HG03571 (cell line): Measurements from ENCODE around the gene NEUROD2.
A peak's percentile ranks its signal among the peaks of the same experiment; 100 is the strongest.

Source experiments
- ATAC-seq: cut with Tn5 transposase; IDR thresholded peaks from one replicate; pipeline ENCODE4 v1.9.1; 2021; ENCODE audit not compliant: unreplicated experiment

Gene NEUROD2

GRCh38 chr17:39607851-39608130, at the start of gene NEUROD2:
Gene NEUROD2, minus strand, starts transcription at chr17:39607920. Its CDS starts 1,321 bp downstream, at chr17:39606599.
- no peak for ATAC-seq

DNA sequence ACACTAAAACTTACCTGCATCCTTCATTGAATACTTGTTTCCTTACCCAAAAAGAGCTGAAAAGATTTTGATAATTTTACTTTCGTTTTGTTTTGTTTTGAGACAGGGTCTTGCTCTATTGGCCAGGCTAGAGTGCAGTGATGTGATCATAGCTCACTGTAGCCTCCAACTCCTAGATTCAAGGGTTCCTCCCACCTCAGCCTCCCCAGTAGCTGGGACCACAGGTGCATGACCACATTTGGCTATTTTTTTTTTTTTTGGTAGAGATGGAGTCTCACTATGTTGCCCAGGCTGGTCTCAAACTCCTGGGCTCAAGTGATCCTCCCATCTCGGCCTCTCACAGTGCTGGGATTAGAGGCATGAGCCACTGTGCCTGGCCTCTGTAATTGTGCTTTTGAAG, 47.4 kb upstream of the NEUROD2 start:
- ATAC-seq: no peak

DNA sequence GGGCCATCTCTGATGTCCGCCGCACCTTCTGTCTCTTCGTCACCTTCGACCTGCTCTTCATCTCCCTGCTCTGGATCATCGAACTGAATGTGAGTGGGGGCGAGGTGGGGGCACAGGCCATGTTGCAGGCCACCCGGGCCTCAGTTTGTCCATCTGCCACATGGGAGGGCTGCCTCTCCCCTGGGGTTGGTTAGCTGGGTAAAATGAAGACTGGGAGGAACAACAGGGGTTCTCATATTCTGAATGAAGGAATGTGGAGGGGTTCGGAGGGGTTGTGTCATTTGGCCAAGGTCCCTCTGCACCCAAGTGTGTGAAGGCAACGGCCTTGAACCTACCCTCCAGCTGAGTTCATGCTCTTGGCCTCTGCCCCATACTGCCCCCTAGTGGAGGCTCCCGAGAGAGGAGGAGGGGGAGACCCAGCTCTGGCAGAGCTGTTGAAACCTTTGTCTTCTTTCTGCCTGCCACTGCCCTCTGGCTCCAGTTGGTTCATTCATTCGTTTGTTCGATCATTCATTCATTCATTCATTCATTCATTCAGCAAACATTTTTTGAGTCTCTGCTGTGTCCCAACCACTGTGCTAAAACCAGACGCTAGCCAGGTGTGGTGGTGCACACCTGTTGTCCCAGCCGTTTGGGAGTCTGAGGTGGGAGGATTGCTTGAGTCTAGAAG, 46.1 kb upstream of the NEUROD2 start:
- ATAC-seq: no peak

- no peak for ATAC-seq
Measured at GRCh38 chr17:39653316-39653661, 45.6 kb upstream of the NEUROD2 start.

DNA sequence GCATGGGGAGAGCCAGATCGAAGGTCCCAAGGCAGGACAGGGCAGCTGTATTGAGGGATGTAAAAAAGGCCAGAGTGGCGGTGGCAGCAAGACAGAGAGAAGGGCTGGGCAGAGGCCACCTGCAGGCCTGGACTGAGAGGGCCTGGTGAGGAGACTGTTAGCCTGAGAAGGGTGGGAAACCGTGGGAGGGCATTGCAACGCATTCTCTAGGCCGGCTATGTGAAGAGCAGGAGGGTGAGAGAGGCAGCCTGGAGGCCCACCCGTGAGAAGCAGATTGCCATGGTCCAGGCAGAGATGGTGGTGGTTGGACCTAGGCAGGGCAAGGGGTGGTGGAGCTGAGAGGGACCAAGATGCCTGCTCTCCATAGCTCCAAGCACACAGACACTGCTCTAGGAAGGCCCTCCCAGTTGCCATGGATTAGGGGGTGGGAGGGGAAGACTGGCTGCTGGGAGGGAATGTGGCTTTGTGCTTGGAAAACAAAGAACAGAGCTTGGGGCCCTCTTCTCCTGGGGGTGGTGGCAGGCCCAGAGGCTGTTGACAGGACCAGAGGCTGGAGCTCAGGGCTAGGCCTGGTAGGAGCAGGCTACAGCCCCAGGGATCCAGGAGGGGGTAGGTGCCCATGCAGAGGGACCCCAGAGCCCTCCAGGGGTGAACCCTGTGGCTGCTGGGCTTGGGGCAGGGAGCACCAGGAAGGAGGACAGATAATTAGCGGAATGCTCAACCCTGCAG, 45.0 kb upstream of the NEUROD2 start:
- no peak for ATAC-seq

- ATAC-seq: no peak
Measured at GRCh38 chr17:39651923-39652586, 44.3 kb upstream of the NEUROD2 start.

- no peak for ATAC-seq
Measured at GRCh38 chr17:39650121-39650579, 42.4 kb upstream of the NEUROD2 start.

DNA sequence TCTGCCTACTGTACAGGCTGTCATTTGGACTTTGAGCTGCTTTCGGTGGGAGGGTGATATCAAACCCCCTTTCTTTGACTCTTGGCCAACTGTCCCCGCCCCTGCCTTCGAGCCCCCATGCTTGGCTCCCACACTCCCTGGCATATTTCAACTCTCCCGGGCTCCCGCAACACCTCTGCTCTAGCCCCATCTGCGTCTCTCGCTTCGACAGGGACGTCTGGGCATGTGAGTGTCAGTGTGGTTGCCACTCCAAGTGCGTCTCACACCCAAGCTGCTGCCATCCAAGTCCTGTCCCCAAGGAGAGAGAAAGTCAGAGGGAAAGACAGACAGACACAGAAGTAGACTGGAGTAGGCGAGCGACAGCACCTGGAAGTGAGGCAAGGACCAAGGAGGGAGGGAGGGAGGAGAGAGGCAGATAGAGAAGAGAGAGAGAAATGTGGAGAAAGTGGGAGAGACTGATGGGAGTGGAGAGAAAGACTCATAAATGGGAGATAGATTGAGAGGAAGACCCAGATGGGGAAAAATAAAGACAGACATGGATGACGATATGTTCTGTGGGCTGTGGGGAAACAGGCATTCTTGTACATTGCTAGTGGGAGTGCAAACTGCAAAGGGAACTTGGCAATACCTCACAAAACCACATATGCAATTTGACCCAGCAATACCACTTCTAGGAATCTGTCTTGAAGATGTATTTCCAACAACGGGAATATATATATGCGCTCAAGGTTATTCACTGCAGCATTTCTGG, 41.1 kb upstream of the NEUROD2 start:
- ATAC-seq: no peak

DNA sequence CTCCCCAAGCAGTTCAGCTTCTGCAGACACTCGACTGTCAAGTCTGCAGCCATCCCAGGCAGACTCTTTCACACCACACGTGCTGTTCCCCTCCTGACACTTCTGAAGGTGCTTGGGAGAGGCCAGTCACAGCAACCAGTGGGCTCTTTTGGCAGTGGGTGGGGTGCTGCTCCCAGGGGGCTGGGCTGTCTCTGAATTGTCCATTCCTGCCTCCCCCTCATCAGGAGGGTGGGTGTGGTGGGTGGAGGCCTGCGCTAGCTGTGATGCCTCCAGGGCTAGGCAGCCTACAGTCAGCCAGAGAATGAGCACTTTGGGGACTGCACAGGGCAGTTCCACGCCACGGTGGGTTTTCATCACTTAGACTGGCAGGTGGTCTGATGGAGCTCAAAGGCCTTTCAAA, 39.5 kb upstream of the NEUROD2 start:
- ATAC-seq: no peak

- ATAC-seq: no peak
Measured at GRCh38 chr17:39643271-39643670, 35.6 kb upstream of the NEUROD2 start.

DNA sequence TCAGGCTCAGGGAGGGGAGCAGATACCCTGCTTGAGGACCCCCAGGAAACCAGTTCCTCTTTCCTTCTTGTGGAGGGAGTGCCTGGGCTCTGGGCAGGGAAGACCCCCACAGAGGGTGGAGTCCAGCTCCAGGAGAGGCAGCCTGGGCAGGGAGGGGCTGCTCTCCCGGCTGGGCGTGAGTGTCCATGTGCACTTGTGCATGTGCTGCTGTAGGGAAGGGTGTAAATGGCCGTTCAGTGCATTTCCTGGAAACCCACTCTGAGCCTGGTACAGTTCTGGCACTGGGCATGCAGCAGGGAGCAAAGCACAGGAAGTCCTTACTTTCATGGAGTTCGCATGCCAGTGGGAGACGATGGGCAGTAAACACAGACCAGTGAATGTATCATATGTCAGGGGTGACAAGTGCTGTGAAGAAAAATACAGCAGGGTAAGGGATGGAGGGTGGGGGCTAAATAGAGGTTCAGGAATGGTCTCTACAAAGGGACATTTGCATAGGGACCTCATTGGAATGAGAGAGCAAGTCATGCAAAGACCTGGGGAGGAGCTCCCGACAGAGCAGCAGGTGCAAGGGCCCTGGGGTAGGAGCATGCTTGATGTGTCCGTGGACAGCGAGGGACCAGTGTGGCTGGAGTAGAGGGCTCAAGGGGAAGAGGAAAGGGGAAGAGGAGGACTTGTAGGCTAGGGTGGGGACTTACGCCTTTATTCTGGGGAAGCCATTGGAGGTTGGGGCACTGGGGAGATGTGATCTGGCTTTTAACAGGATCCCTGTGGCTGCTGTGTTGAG, 34.8 kb upstream of the NEUROD2 start:
- ATAC-seq: no peak

DNA sequence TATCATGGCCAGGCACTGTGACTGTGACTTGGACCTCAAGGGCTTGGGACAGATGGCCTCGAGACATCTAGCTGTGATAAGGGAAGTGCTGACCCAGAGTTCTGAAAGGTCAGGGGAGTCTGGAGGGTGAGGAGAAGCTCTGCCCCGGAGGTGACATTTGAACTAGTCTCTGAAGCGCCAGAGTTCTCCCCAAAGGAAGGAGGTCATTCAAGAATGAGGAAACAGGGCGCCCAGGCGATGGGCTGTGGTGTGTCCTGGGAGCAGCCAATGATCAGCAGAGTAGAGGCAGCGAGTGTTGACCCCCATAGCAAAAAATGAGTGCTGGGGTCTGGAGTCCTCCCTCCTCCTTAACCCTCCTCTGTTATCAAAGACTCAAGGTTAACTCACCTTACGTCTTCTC, 34.2 kb upstream of the NEUROD2 start:
- ATAC-seq: no peak

DNA sequence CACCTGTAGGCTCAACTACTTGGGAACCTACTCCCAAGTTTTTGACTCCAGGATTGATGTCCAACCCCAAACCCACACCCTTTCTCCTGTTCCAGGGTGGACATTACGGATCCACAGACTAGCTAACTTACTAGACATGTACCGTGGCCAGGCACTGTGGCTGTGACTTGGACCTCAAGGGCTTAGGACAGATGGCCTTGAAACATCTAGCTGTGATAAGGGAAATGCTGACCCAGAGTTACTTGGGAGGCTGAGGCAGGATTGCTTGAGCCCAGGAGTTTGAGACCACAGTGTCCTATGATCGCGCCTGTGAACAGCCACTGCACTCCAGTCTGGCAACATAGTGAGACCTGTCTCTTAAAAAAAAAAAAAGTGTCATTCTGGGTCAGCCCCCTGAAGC, 33.4 kb upstream of the NEUROD2 start:
- no peak for ATAC-seq

- ATAC-seq: no peak
Measured at GRCh38 chr17:39640591-39641031, 32.9 kb upstream of the NEUROD2 start.

DNA sequence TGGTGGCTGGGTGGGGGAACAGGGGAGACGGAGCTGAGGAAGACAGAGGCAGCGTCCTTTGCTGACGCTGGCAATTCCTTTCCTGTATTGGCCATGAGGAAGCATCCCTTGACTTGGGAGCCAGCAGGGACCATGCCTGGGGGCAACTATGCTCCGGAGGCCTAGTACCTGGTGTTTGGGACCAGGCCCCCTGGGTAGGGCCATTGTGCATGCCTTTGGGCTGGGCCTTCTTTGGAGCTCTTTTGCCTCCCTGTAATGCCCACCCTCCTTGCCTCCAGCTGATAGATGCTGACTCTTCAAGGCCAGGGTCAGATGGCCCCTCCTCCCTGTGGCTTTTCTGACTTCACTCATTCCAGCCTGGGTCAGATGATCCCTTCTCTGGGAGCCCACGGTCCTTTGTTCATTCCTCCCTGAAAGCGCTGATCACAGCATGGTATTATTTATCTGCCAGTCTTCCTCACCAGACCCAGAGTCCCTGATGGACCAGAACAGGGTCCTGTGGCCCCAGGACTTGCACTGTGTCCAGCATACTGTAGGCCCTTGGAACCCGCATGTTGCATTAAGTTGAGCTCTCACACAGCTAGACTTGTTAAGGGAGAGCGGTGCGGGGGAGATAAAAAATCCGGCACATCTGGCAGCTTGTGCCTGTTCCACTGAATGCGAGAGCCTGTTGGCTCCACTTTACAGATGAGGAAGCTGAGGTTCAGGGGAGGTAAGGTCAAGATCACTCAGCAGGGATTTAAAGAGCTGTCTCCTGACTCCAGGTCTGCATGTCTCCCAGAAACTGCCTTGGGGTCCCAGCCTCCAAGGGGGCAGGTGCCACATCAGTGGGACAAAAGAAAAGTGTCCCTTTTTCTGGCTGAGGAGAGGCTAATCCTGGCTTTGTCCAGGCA, 32.1 kb upstream of the NEUROD2 start:
- no peak for ATAC-seq

GRCh38 chr17:39639043-39639442, 31.3 kb upstream of the NEUROD2 start:
- ATAC-seq: no peak

GRCh38 chr17:39638317-39638716, 30.6 kb upstream of the NEUROD2 start:
- ATAC-seq: no peak

DNA sequence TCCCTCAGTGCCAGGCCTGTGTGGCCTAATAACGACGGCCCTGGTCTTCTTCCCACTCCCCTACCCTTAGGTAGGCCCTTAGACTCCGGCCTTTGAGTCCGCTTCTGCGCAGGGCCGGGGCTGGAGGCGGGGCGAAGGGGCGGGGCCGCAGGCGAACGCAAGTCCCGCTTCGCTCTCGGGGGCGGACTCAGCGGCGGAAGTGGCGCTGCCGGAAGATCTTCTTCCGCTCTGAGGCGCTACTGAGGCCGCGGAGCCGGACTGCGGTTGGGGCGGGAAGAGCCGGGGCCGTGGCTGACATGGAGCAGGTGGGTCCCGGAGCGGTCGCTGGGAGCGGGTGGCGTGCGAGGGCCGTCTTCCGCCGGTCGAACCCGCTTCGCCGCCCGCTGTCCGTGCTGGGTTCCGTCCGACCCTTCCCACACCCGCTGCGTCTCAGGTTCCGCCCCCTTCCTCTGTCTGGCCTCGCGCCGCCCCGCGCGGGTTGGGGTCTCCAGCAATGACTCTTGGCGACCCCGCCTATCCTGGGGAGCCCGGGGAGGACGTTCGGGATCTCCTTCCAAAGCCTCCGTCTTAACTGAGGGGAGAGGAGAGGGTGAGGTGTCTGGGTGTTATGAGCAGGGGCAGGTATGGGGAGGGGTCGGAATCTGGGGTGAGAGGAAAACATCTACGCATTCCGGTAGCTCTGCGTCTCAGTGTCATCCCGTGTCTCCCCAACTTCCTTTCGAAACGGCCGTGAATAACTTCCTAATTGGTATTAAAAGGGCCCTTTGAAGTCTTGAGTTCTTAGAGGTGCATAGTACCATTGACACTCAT, 29.4 kb upstream of the NEUROD2 start, which contains the start of gene STARD3:
TSS of gene STARD3 (plus strand) at position 218 of the 810 bp plus-strand sequence. CDS start 16,388 bp downstream, outside the sequence.
- peak; percentile 70 for ATAC-seq

GRCh38 chr17:39636587-39636926, 28.8 kb upstream of the NEUROD2 start:
- ATAC-seq: no peak
